IMR-90 (cell line): Measurements from ENCODE around the gene CEP72.

Experiments
- CTCF ChIP-seq: conservative IDR thresholded peaks from 2 replicates; pipeline ENCODE4 v1.5.1; 2012; ENCODE audit warnings: mild to moderate bottlenecking, low read depth, low read length, improper control_type of control experiment
- POLR2A ChIP-seq: IDR thresholded peaks from 2 replicates; pipeline ENCODE4 v1.6.1; 2012; ENCODE audit warnings: mild to moderate bottlenecking, low read depth, low read length
- SMC3 ChIP-seq: fragments of 150-350 bp; IDR thresholded peaks from 2 replicates; pipeline ENCODE4 v1.6.1; 2016; ENCODE audit warnings: low read depth, mild to moderate bottlenecking, antibody characterized with exemption, low read length, moderate library complexity

GRCh38 chr5:626850-627249, 14.7 kb downstream of the CEP72 start:
- TF ChIP-seq CTCF (no peak), POLR2A (no peak), SMC3 (no peak)
